Vagina (tissue), 2 donors: Measurements from ENCODE around the gene KCNIP4.

Source experiments
- CTCF ChIP-seq, 3 experiments: fragments of 450-650 bp in 2 of 3; fragments of 200-600 bp in 1 of 3; sonication (generic) in 1 of 3; IDR thresholded peaks; one replicate each; pipeline ENCODE4 v1.5.1; 2017 to 2019; ENCODE audit warnings: antibody characterized with exemption in 3 of 3, mild to moderate bottlenecking in 2 of 3, moderate library complexity in 2 of 3
- POLR2A ChIP-seq, 2 donors: fragments of 450-650 bp; IDR thresholded peaks; one replicate each; pipeline ENCODE4 v1.6.1; 2017; ENCODE audit warnings: antibody characterized with exemption in 2 of 2, mild to moderate bottlenecking in 2 of 2, moderate library complexity in 2 of 2

- TF ChIP-seq CTCF (IDR thresholded peaks at IDR 0.05) (no peak), POLR2A (IDR thresholded peaks at IDR 0.05) (no peak)
Observed at GRCh38 chr4:21155367-21155766, 793.2 kb downstream of the KCNIP4 start.
